ENCODE data around the gene CACNA2D3.
A peak's percentile ranks its signal among the peaks of the same experiment; 100 is the strongest.

CACNA2D3 gene

DNA sequence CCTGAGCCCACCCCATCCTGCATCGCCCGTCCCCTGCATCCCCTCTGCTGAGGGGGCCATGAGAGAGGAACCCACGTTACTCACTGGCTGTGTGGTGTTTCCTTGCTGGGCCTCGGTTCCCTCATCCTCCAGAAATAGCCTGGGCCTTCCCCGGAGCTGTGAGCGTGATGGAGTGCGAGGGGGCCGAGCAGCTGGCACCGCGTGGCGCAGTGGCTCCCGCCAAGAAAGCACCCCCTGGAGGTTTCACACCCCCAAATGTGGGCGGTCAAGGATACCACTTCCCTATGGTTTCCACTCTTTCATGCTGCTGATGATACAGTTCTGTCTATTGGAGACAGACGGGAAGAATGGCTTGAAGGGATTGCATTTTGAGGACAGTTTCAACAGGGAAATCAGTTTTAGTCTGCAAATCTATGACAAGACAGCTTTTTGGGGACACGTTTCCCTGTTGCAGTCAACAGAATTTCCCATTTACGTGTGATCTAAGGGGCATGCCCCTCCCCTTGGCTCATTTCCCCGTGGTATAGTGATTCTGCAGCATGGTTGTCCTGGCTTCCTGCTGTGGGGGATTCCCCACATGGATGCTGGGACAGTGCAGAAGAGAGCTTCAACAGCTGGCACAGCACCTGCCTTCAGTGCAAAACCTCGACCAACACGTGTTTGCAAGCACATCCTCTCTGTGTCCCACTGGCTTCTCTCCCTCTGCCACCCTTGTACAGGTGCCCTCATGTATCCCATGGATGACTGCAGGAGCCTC is 428.0 kb downstream of the CACNA2D3 start:
- in situ Hi-C loops (cut with HindIII; ENCODE audit: low pct_ligation_motif_present, low pct_unique_long_range_greater_than_20kb, low sequenced_read_pairs) = no loop called here
- DNase-seq = no peak

DNA sequence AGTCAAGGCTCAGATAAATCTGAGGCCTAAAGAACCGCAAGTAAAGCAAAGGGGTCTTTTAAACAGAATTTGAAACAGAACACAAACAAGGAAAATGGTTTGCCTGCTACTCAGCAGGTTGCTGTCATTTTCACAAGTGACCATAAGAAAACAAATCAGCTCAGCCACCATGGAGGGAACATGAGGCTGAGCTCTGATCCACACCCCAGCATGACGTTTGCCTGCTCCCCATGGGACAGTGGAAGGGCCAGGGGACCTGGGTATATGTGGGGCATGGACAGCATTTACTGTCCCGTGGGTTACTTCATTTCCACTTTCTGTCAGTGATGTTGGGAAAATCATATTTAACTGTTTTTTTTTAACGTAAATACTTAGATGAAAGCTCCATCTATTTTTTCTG is 434.3 kb downstream of the CACNA2D3 start:
- in situ Hi-C loops (cut with HindIII; ENCODE audit: low pct_ligation_motif_present, low pct_unique_long_range_greater_than_20kb, low sequenced_read_pairs) = no loop called here
- DNase-seq = no peak

DNA sequence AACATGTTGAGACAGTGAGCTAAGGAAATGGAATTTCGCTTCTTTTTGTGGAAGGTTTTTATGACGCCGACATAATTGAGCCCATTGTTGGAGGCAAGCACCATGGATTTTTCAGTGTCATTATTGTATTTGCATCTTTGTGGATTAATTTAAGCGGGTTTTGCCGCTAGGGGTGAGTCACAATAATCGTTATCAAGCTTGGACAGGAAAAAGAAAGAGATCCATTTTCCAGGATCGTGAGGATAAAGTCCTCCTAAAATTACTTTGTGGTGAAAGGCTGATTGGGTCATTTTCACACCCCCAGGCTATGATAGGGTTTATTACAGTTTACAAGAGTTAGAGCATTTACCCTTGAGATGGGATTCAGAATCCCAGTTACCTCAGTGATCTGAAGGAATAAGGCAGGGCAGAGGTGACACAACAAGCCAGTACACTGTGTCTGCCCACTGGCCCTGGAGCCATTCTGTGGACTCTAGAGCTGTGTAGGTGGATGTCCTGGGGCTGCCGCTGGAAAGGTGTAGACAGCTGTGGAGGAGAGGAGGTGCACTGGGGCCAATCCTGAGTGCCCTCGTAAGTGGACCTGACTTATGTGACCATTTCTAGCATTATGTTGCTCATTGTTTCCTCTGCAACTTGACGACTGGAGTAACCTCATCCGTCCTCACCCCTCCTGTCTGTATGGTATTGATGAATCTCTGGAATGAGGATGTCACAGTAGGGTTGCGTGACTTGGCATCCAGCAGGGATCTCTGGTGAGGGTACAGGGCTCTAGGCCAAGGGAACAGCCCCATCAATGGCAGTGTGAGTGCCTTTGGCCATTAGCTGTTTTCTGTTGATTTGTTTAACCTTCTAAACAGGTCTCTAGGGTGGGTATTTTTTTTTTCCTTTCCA is 435.4 kb downstream of the CACNA2D3 start:
- no peak for DNase-seq
- in situ Hi-C loops (cut with HindIII; ENCODE audit: low pct_ligation_motif_present, low pct_unique_long_range_greater_than_20kb, low sequenced_read_pairs) = no loop called here

DNA sequence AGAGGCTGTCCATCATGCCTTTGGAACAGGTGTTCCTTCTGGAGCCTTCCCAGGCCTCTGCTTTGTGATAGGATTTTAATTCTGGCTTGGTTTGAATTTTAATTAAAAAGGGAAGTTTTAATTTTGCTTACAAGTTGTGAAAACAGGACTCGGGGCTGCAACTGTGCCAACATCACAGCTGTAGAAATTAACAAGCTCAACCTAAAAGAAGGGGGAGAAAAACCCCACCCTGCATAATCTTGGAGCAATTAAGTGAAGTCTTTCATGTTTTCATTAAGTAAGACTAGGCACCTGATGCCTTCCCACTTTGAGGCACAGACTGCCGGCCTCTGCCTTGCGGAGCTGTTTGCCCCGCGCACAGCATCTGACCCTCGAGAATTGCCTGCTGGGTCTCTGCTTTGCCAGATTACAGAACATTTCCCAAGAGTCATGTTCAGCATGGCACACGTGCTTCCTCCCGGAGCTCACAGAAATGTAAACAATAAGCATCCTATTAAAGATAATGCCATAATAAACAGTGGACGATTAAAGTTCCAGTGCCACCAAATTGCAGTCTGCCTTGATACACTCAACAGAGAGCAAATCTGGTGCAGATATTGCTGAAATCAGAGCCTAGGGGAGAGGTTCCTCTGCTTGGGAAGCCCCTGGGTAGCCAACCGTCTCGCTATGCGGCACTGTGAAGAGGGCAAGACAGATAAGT is 441.3 kb downstream of the CACNA2D3 start:
- no peak for DNase-seq
- in situ Hi-C loops (cut with HindIII; ENCODE audit: low pct_ligation_motif_present, low pct_unique_long_range_greater_than_20kb, low sequenced_read_pairs) = no loop called here

DNA sequence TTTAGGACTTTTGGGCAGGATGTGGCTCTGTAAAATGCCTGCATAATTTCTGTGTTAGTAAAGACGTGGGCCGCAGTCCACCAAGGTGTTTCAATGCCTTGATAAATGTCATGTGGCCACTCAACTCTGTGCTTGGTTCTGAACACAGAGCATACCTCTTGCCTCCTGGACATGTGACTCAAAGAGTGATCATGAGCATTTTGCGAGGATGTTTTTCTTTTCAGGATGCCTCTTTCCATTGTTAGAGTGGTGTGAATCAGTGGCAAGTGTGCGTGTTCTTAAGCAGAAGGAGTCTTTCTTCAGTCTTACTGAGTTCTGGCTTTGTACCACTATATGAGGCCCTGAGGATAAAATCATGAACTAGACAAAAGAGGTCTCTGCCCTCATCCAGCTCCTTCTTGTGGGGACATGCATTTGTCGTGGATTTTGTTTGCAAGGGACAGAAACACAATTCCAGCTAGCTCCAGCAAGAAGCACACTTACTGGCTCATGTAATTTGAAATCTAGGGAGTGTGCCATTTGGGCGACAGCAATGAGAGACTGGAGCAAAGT is 442.1 kb downstream of the CACNA2D3 start:
- DNase-seq = no peak
- in situ Hi-C loops (cut with HindIII; ENCODE audit: low pct_ligation_motif_present, low pct_unique_long_range_greater_than_20kb, low sequenced_read_pairs) = no loop called here

DNA sequence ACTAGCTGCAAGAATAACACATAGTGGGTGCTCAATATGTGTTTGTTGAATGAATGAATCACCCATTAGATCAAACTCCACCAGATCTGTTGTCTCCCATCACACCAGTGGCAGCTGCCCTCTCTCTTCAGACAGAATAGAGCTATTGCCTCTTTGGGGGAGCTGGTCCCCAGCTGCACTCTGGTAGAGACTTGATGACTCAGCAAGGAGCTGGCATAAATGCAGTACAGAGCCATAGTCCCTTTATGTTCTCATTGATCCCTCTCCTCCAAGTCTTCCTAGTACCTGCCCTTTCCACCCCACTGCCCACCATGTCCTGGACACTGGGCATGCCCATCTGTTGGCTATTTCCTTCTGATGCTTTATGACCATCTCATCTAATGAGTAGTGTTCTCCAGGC is 443.6 kb downstream of the CACNA2D3 start:
- DNase-seq = no peak
- in situ Hi-C loops (cut with HindIII; ENCODE audit: low pct_ligation_motif_present, low pct_unique_long_range_greater_than_20kb, low sequenced_read_pairs) = no loop called here

DNA sequence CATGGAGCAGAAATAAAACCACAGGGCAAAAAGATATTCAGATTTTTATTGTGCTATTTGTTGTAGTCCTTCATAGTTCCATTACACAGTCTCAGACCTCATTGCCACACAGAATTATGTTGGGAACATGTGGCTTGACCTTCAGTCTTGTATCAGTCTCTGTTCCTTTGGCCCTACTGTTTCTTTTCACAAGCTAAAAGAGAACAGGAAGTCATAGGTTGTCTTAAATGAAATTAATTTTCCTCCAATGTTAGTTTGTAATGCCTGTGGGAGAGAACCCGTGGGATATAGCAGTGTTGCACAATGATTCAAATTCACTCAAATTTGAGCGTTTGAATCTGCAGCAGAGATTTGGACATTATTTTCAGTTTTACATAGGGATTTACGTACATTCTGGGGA is 445.6 kb downstream of the CACNA2D3 start:
- DNase-seq = no peak
- in situ Hi-C loops (cut with HindIII; ENCODE audit: low pct_ligation_motif_present, low pct_unique_long_range_greater_than_20kb, low sequenced_read_pairs) = no loop called here

DNA sequence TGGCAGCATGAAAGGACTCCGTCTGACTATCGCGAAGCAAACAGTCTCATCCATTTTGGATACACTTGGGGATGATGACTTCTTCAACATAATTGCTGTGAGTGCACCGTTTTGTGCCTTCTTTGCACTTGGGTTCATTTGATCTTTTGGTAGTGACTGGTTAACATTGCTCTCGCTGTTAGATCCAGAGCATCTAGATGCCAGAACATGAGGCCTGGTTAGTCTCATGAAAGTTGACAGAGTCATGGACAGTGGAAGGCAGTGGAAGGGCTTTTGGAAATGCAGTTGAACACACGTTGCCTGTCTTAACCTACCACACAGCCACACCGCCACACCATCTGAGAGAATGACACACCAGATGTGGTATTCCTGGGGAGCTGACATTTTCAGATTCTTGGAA is 447.7 kb downstream of the CACNA2D3 start:
- DNase-seq = no peak
- in situ Hi-C loops (cut with HindIII; ENCODE audit: low pct_ligation_motif_present, low pct_unique_long_range_greater_than_20kb, low sequenced_read_pairs) = no loop called here

GRCh38 chr3:54572197-54572895 is 450.0 kb downstream of the CACNA2D3 start:
- in situ Hi-C loops (cut with HindIII; ENCODE audit: low pct_ligation_motif_present, low pct_unique_long_range_greater_than_20kb, low sequenced_read_pairs) = no loop called here

DNA sequence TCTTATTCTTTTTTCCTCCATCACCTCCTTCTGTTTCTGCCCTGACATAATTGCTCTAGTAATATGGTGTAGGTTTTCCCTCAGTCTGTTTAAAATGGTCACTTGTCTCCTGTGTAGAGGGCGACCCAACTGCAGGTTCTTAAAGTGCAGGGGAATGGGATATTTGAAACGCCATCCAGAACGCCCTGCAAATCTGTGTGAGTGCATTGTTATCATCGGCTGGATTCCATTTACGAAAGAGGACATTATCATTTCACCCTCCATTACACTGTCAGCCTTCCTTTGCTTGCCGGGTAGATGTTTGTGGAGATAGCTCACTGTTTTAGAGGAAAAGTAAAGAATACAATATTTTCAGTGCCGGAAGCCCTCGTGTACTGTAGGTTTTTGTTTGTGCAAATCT is 451.5 kb downstream of the CACNA2D3 start:
- in situ Hi-C loops (cut with HindIII; ENCODE audit: low pct_ligation_motif_present, low pct_unique_long_range_greater_than_20kb, low sequenced_read_pairs) = no loop called here
- DNase-seq = no peak

More at GRCh38 chr3:54572197-54572895, 450.0 kb downstream of the CACNA2D3 start:
- peak; percentile 44 for DNase-seq

DNA sequence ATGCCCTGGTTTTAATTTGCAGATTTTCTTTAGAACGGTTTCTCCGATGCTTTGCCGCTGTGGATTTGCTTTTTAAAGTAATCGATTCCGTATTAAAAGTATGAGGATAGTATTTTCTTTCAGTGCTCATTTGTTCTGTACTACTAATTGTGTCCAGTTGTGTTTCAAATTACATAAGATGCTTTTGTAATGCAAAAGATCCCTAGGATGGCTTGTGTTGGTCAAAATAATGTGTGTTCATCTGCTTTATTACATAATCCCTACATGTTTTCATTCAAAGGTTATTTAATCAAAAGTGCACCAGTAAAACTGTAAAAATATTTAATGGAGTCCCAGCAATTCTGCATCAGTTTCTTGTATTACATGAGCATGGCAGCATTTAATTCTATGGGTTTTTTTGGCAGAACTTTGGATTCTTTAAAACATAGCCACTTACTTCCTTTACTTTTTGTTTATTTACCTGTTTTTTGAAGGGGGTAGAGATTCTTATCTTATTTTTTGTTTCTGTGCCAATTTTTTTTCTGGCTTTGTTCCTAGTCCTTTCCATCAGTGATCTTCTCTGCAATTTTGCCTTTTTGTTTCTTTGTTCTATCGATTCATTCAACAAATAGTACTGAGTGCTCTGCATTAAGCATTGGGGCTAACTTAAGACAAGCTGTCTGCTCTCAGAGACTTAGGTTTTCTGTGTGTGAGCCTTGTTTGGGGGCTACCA is 452.7 kb downstream of the CACNA2D3 start:
- in situ Hi-C loops (cut with HindIII; ENCODE audit: low pct_ligation_motif_present, low pct_unique_long_range_greater_than_20kb, low sequenced_read_pairs) = no loop called here
- DNase-seq = no peak

DNA sequence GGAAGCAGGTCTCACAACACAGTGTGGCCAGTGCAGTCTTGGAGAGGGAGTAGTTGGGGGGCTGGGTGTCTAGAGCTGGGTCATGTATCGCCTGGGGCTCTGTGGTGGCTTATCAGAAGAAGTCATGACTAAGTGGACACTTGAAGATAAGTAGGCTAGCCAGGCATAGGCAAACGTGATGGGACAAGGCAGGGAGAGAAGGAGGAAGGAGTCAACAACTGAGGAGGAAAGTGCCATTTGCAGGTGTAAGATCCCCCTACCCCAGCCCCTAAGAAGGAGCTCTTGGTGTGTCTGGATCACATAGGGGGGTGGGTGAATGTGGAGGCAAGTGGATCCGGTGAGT is 453.2 kb downstream of the CACNA2D3 start:
- in situ Hi-C loops (cut with HindIII; ENCODE audit: low pct_ligation_motif_present, low pct_unique_long_range_greater_than_20kb, low sequenced_read_pairs) = no loop called here
- no peak for DNase-seq

- in situ Hi-C loops (cut with HindIII; ENCODE audit: low pct_ligation_motif_present, low pct_unique_long_range_greater_than_20kb, low sequenced_read_pairs) = no loop called here
- no peak for DNase-seq
Observed at GRCh38 chr3:54577313-54577712, 455.0 kb downstream of the CACNA2D3 start.

DNA sequence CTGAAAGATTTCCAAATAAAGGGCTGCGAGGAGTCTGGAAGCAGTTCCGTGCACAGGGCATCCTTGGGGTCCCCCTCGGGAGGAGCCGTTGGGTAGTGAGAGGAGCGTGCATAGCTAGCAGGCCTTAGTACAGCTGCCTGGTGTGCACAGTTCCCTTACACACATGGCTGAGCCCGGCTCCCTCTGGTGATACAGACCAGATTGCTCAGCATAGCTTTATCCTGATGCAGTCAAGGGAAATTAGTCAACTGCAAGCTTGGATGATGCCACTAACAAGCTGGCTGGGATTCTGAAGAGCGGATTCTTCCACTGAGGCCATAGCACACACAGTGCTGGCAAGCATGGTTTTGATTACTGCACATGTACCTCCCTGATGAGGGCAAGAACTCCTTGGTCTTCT is 456.1 kb downstream of the CACNA2D3 start:
- in situ Hi-C loops (cut with HindIII; ENCODE audit: low pct_ligation_motif_present, low pct_unique_long_range_greater_than_20kb, low sequenced_read_pairs) = no loop called here
- peak; percentile 72 for DNase-seq

- in situ Hi-C loops (cut with HindIII; ENCODE audit: low pct_ligation_motif_present, low pct_unique_long_range_greater_than_20kb, low sequenced_read_pairs) = no loop called here
- DNase-seq = no peak
Observed at GRCh38 chr3:54580453-54580852, 458.1 kb downstream of the CACNA2D3 start.

DNA sequence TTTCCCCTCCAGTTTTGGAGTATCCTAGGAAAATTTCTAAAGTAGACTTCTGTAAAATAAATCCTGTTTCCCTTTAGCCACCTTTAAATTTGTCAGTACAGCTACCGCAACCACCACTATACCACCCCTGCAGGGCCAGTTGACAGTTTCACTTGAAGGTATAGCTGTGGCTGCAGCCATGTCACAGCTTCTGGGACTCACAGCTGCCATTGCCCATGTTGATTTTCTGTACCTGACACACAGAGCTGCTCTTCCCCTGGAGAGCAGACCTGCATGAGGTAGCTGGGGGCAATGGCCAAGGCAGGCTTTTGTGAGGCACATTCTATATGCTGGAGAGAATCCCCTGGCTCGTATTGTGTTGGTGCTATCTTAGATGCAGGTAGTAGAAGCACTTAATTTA is 460.1 kb downstream of the CACNA2D3 start:
- in situ Hi-C loops (cut with HindIII; ENCODE audit: low pct_ligation_motif_present, low pct_unique_long_range_greater_than_20kb, low sequenced_read_pairs) = no loop called here
- no peak for DNase-seq

DNA sequence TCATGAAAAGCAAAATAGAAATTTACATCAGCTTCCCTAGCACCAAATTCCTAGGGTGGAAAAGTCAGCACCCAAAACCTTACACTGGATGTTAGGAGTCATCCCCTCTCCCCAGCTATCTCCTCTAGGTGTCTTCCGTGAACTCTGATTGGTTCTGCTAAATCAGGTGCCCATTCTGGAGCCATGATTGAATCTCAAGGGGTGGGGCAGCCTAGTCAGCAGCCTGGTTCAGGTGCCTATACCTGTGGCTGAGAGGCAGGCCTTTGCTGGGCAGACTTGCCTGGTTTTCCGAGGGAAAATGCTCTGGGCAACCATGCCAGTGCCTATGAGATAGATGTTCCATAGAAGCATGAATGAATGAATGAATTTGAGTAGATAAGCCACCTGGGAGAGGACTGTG is 468.8 kb downstream of the CACNA2D3 start:
- no peak for DNase-seq

GRCh38 chr3:54593653-54594052 is 471.3 kb downstream of the CACNA2D3 start:
- in situ Hi-C loops (cut with HindIII; ENCODE audit: low pct_ligation_motif_present, low pct_unique_long_range_greater_than_20kb, low sequenced_read_pairs) = no loop called here
- no peak for DNase-seq

More for the DNA sequence above, 468.8 kb downstream of the CACNA2D3 start:
- in situ Hi-C loops (cut with HindIII; ENCODE audit: low pct_ligation_motif_present, low pct_unique_long_range_greater_than_20kb, low sequenced_read_pairs) = no loop called here
